ENCODE results near the gene TOR1AIP1. TPM values are rescaled to one million over a fixed set of nuclear protein-coding genes. Genes with fewer than 3 reads are reported as not detected.

Gene TOR1AIP1
- total and polyA plus RNA-seq, 2 of the 4 experiments (the other 2 are of a cell fraction), result 20.7 to 64.5 TPM

GRCh38 chr1:179968994-179969919 lies 87.2 kb downstream of the TOR1AIP1 start:
- H3K18ac ChIP-seq (ENCODE audit: low read depth, low read length), result no peak overlapping the region
- H3K27ac ChIP-seq (ENCODE audit: insufficient read depth, low read length), result no peak overlapping the region
- in situ Hi-C loops (cut with MboI; ENCODE audit: low sequenced_read_pairs), result no loop called here
- BruUV-seq (replicated peaks), result no TSS peak
- H3K4me1 ChIP-seq (ENCODE audit: control insufficient read depth, insufficient read depth, low read length), result peaks cover 1% of the 10 kb centered on the region; the same call in 1 of the 2 replicates
- TF ChIP-seq MAFK (IDR thresholded peaks at IDR 0.05; ENCODE audit: low read depth, low read length) (no peak), POLR2A (IDR thresholded peaks at IDR 0.05; ENCODE audit: low read depth, low read length) (no peak), CEBPB (IDR thresholded peaks at IDR 0.05; ENCODE audit: low read depth, low read length) (no peak), SMC3 (IDR thresholded peaks at IDR 0.05; ENCODE audit: low read depth, low read length) (no peak), CTCF (conservative IDR thresholded peaks at IDR 0.05; ENCODE audit: low read depth, low read length) (no peak), CHD1 (IDR thresholded peaks at IDR 0.05; ENCODE audit: low read depth, low read length) (no peak), NFE2L2 (IDR thresholded peaks at IDR 0.05; ENCODE audit: low read depth, low read length) (no peak), RFX5 (IDR thresholded peaks at IDR 0.05; ENCODE audit: low read depth, low read length) (no peak), BHLHE40 (IDR thresholded peaks at IDR 0.05; ENCODE audit: low read depth, low read length) (no peak), MAZ (IDR thresholded peaks at IDR 0.05; ENCODE audit: borderline replicate concordance, low read depth, low read length) (no peak)
- TF ChIP-seq, protein P1, sequence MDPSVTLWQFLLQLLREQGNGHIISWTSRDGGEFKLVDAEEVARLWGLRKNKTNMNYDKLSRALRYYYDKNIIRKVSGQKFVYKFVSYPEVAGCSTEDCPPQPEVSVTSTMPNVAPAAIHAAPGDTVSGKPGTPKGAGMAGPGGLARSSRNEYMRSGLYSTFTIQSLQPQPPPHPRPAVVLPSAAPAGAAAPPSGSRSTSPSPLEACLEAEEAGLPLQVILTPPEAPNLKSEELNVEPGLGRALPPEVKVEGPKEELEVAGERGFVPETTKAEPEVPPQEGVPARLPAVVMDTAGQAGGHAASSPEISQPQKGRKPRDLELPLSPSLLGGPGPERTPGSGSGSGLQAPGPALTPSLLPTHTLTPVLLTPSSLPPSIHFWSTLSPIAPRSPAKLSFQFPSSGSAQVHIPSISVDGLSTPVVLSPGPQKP (IDR thresholded peaks at IDR 0.05; ENCODE audit: borderline replicate concordance, low read depth, low read length), result no peak
- TF ChIP-seq, protein P2, sequence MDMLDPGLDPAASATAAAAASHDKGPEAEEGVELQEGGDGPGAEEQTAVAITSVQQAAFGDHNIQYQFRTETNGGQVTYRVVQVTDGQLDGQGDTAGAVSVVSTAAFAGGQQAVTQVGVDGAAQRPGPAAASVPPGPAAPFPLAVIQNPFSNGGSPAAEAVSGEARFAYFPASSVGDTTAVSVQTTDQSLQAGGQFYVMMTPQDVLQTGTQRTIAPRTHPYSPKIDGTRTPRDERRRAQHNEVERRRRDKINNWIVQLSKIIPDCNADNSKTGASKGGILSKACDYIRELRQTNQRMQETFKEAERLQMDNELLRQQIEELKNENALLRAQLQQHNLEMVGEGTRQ (IDR thresholded peaks at IDR 0.05; ENCODE audit: low read depth, low read length), result no peak
- H2BK5ac ChIP-seq (ENCODE audit: low read depth, low read length, poor library complexity, severe bottlenecking), result no peak overlapping the region
- ChIA-PET POLR2A (ENCODE audit: unreplicated experiment) (no interaction called here), CTCF (no interaction called here)
- no peaks in the 10 kb centered on the region for H3K9me3 ChIP-seq (ENCODE audit: control insufficient read depth, insufficient read depth, low read length)
- H2BK15ac ChIP-seq (ENCODE audit: low read depth, low read length), result no peak overlapping the region
- no peak overlapping the region for H4K8ac ChIP-seq (ENCODE audit: low read depth in 2 of 2, low read length in 2 of 2)
- H3K4ac ChIP-seq (ENCODE audit: low read depth, low read length), result no peak overlapping the region
- intact Hi-C loops (cut with micrococcal nuclease), result loop anchor here (5.0 kb wide), 1 partner anchor 33 kb away; no protein-coding TSS in a partner anchor
- H3K79me1 ChIP-seq (ENCODE audit: low read depth in 1 of 2, low read length in 2 of 2), result peaks cover 30 to 60% of the 10 kb centered on the region in 2 experiments
- no peak overlapping the region for H4K5ac ChIP-seq (ENCODE audit: low read depth, low read length)
- no CpG with 5 or more reads among the region's 8 CpGs for WGBS, 2 experiments (ENCODE audit: extremely low coverage in 2 of 2, insufficient read length in 1 of 2)
- no peak overlapping the region for H4K91ac ChIP-seq (ENCODE audit: insufficient read depth, low read depth, low read length)
- no peak overlapping the region for H3K4me3 ChIP-seq (ENCODE audit: insufficient read depth, low read depth, low read length)
- H4K20me1 ChIP-seq (ENCODE audit: insufficient read depth, low read length), result peaks cover 17% of the 10 kb centered on the region; the same call in 1 of the 2 replicates
- DNase-seq (no peak), ATAC-seq (ENCODE audit: low read depth) (no peak)
- H3K9ac ChIP-seq (ENCODE audit: low read depth, low read length), result no peak overlapping the region
- no peak overlapping the region for H2BK20ac ChIP-seq (ENCODE audit: low read depth, low read length)
- no peak overlapping the region for H3K4me2 ChIP-seq (ENCODE audit: low read depth, low read length)
- H3K14ac ChIP-seq (replicated peaks; ENCODE audit: low read depth, low read length), result no peak overlapping the region
- no peak overlapping the region for H2BK120ac ChIP-seq (ENCODE audit: low read depth, low read length)
- no peaks in the 10 kb centered on the region for H3K27me3 ChIP-seq (ENCODE audit: control insufficient read depth, insufficient read depth, low read length)
- no peak overlapping the region for H2AK5ac ChIP-seq (ENCODE audit: low read depth, low read length)
- H3K9me1 ChIP-seq (ENCODE audit: insufficient read depth, low read length), result peaks cover 7% of the 10 kb centered on the region
- H2AFZ ChIP-seq (replicated peaks; ENCODE audit: low read length, poor library complexity), result no peak overlapping the region
- dilution Hi-C loops (cut with HindIII; ENCODE audit: low sequenced_read_pairs, unreplicated experiment), result no loop called here
- H2AK9ac ChIP-seq (replicated peaks; ENCODE audit: low read depth, low read length, poor library complexity), result no peak overlapping the region
- H3K23ac ChIP-seq (ENCODE audit: low read depth, low read length), result 0 out of 2 replicates have a peak overlapping the region, but pooled peaks have one; percentile 15
- no peak overlapping the region for H3K56ac ChIP-seq (ENCODE audit: extremely low read depth, insufficient read depth, low read length)
- peaks cover 4% of the 10 kb centered on the region for H3K36me3 ChIP-seq (ENCODE audit: control insufficient read depth, insufficient read depth, low read length)

Measured in IMR-90 (cell line).